Neural progenitor cell (in vitro differentiated cells): ENCODE measurements around the gene CDH11. TPM values are rescaled to one million over a fixed set of nuclear protein-coding genes. Genes with fewer than 3 reads are reported as not detected.

Experiments used
- DNase-seq: peaks from one replicate; pipeline ENCODE4 v3.0.0-alpha.2; 2016; ENCODE audit warnings: low spot score
- H2AFZ ChIP-seq: fragments of 200-600 bp; sonication (generic); replicated peaks from 2 replicates; pipeline ENCODE4 v1.6.1; 2016; ENCODE audit warnings: antibody characterized with exemption
- H3F3A ChIP-seq: fragments of 200-600 bp; sonication (generic); 2 replicates; pipeline ENCODE4 v1.6.1; 2016; ENCODE audit warnings: antibody characterized with exemption, low read depth
- H3K27ac ChIP-seq: fragments of 200-600 bp; sonication (generic); 2 replicates; pipeline ENCODE4 v1.5.1; 2016; ENCODE audit warnings: mild to moderate bottlenecking
- H3K27me3 ChIP-seq: fragments of 200-600 bp; sonication (generic); 2 replicates; pipeline ENCODE4 v1.6.1; 2016; ENCODE audit warnings: mild to moderate bottlenecking, moderate library complexity
- H3K36me3 ChIP-seq: fragments of 200-600 bp; sonication (generic); 2 replicates; pipeline ENCODE4 v1.5.1; 2016
- H3K4me1 ChIP-seq: fragments of 200-600 bp; sonication (generic); 2 replicates; pipeline ENCODE4 v1.6.1; 2016; ENCODE audit warnings: mixed run types
- H3K4me2 ChIP-seq: fragments of 200-600 bp; sonication (generic); 2 replicates; pipeline ENCODE4 v1.6.1; 2016
- H3K4me3 ChIP-seq: fragments of 200-600 bp; sonication (generic); 2 replicates; pipeline ENCODE4 v1.5.1; 2016
- H3K79me2 ChIP-seq: fragments of 200-600 bp; sonication (generic); 2 replicates; pipeline ENCODE4 v1.6.1; 2016; ENCODE audit warnings: low read depth
- H3K9ac ChIP-seq: fragments of 200-600 bp; sonication (generic); 2 replicates; pipeline ENCODE4 v1.6.1; 2016
- H3K9me3 ChIP-seq: fragments of 200-600 bp; sonication (generic); 2 replicates; pipeline ENCODE4 v1.5.1; 2016; ENCODE audit warnings: low read depth
- H4K20me1 ChIP-seq: fragments of 200-600 bp; sonication (generic); 2 replicates; pipeline ENCODE4 v1.6.1; 2016; ENCODE audit warnings: low read depth
- H3K27ac Mint-ChIP-seq: 3 replicates; pipeline ENCODE4 v1.8.0; 2021; ENCODE audit warnings: mixed read lengths
- H3K27me3 Mint-ChIP-seq: 2 replicates; pipeline ENCODE4 v1.8.0; 2022; ENCODE audit warnings: low read depth, mild to moderate bottlenecking, inconsistent platforms, moderate library complexity, mixed read lengths; ENCODE audit not compliant: insufficient read depth
- H3K36me3 Mint-ChIP-seq: 3 replicates; pipeline ENCODE4 v1.8.0; 2021; ENCODE audit warnings: mixed read lengths
- H3K4me1 Mint-ChIP-seq: 3 replicates; pipeline ENCODE4 v1.8.0; 2021; ENCODE audit warnings: mixed read lengths
- H3K4me3 Mint-ChIP-seq: 3 replicates; pipeline ENCODE4 v1.8.0; 2021; ENCODE audit warnings: mild to moderate bottlenecking, moderate library complexity, mixed read lengths
- H3K9me3 Mint-ChIP-seq: 3 replicates; pipeline ENCODE4 v1.8.0; 2020; ENCODE audit warnings: mixed read lengths
- CTCF ChIP-seq: fragments of 200-600 bp; sonication (generic); IDR thresholded peaks from 2 replicates; pipeline ENCODE4 v1.5.1; 2017; ENCODE audit warnings: antibody characterized with exemption, mild to moderate bottlenecking
- EZH2 ChIP-seq: fragments of 200-600 bp; sonication (generic); IDR thresholded peaks from 2 replicates; pipeline ENCODE4 v1.6.1; 2017; ENCODE audit warnings: antibody characterized with exemption, mild to moderate bottlenecking, moderate library complexity
- EZH2phosphoT487 ChIP-seq: fragments of 200-600 bp; sonication (generic); IDR thresholded peaks from 2 replicates; pipeline ENCODE4 v1.6.1; 2017; ENCODE audit warnings: antibody characterized with exemption
- total RNA-seq: library from RNA; depleted of rRNA; stranded (reverse); fragments of >200 nt; gene quantifications from 2 replicates; pipeline ENCODE4 v1.2.3, GENCODE V29; 2015; ENCODE audit warnings: low replicate concordance

CDH11 gene
- total RNA-seq, 1 donor from 2014 or later: 98.5 TPM

- TF ChIP-seq CTCF (no peak), EZH2 (no peak), EZH2phosphoT487 (no peak)
- no peak overlapping the region for H3K4me2 ChIP-seq
- H3K79me2 ChIP-seq: no peaks in the 10 kb centered on the region
- Mint-ChIP-seq H3K9me3 (no peaks in the 10 kb centered on the region), H3K4me3 (no peak overlapping the region), H3K4me1 (peaks cover 16% of the 10 kb centered on the region), H3K27ac (no peak overlapping the region), H3K36me3 (peaks cover 15% of the 10 kb centered on the region), H3K27me3 (peaks cover 3% of the 10 kb centered on the region)
- H3K9me3 ChIP-seq: no peaks in the 10 kb centered on the region
- peaks cover 5% of the 10 kb centered on the region for H3K4me1 ChIP-seq
- no peak overlapping the region for H2AFZ ChIP-seq
- no peaks in the 10 kb centered on the region for H3F3A ChIP-seq
- H3K27ac ChIP-seq: no peak overlapping the region
- H3K36me3 ChIP-seq: no peaks in the 10 kb centered on the region
- no peaks in the 10 kb centered on the region for H3K27me3 ChIP-seq
- no peak overlapping the region for H3K4me3 ChIP-seq
- DNase-seq: no peak
- peaks cover 6% of the 10 kb centered on the region for H4K20me1 ChIP-seq
- H3K9ac ChIP-seq: no peak overlapping the region
Observed at GRCh38 chr16:65005696-65006095, 116.2 kb downstream of the CDH11 start.

GRCh38 chr16:65004570-65004969 is 117.3 kb downstream of the CDH11 start:
- Histone ChIP-seq H4K20me1 (no peaks in the 10 kb centered on the region), H3K79me2 (no peaks in the 10 kb centered on the region), H3K36me3 (no peaks in the 10 kb centered on the region), H3K4me1 (no peaks in the 10 kb centered on the region), H2AFZ (no peak overlapping the region), H3K4me2 (no peak overlapping the region), H3K27me3 (no peaks in the 10 kb centered on the region), H3F3A (no peaks in the 10 kb centered on the region), H3K4me3 (no peak overlapping the region), H3K27ac (no peak overlapping the region), H3K9ac (no peak overlapping the region), H3K9me3 (no peaks in the 10 kb centered on the region)
- no peak overlapping the region for H3K27ac Mint-ChIP-seq
- no peak overlapping the region for H3K4me3 Mint-ChIP-seq
- H3K27me3 Mint-ChIP-seq: peaks cover 3% of the 10 kb centered on the region
- no peak for DNase-seq
- peaks cover 5% of the 10 kb centered on the region for H3K4me1 Mint-ChIP-seq
- H3K9me3 Mint-ChIP-seq: no peaks in the 10 kb centered on the region
- peaks cover 15% of the 10 kb centered on the region for H3K36me3 Mint-ChIP-seq
- no peak for TF ChIP-seq EZH2phosphoT487
- no peak for TF ChIP-seq CTCF
- no peak for TF ChIP-seq EZH2

- Histone ChIP-seq H3K4me1 (no peaks in the 10 kb centered on the region), H3K4me3 (no peak overlapping the region), H3K9me3 (no peaks in the 10 kb centered on the region), H4K20me1 (no peaks in the 10 kb centered on the region), H3K9ac (no peak overlapping the region), H3F3A (no peaks in the 10 kb centered on the region), H3K79me2 (no peaks in the 10 kb centered on the region), H3K4me2 (no peak overlapping the region), H3K27me3 (no peaks in the 10 kb centered on the region), H3K36me3 (no peaks in the 10 kb centered on the region), H2AFZ (no peak overlapping the region), H3K27ac (no peak overlapping the region)
- Mint-ChIP-seq H3K27ac (no peak overlapping the region), H3K27me3 (peaks cover 3% of the 10 kb centered on the region), H3K9me3 (no peaks in the 10 kb centered on the region), H3K4me3 (no peak overlapping the region), H3K36me3 (peaks cover 18% of the 10 kb centered on the region), H3K4me1 (peaks cover 4% of the 10 kb centered on the region)
- DNase-seq: no peak
- no peak for TF ChIP-seq EZH2
- no peak for TF ChIP-seq EZH2phosphoT487
- TF ChIP-seq CTCF: no peak
Observed at GRCh38 chr16:65003621-65004020, 118.2 kb downstream of the CDH11 start.
